Hematopoietic multipotent progenitor cell (in vitro differentiated cells): ENCODE data around the gene CCT5. TPM values are rescaled to one million over a fixed set of nuclear protein-coding genes. Genes with fewer than 3 reads are reported as not detected.
"Not testable (repeated sequence)": the region's sequence is repeated elsewhere in the genome, so short reads cannot be mapped to it uniquely, and the experiment has no call there.

Experiments used
- DNase-seq, 3 donors: peaks; one replicate each; pipeline ENCODE4 v3.0.0-alpha.2; 2011 to 2015; ENCODE audit warnings: low read depth in 2 of 3, low spot score in 2 of 3
- total RNA-seq: library from RNA; depleted of rRNA; stranded (reverse); fragments of >200 nt; gene quantifications from one replicate; pipeline ENCODE4 v1.2.3, GENCODE V29; 2012

Gene CCT5
- total RNA-seq, 1 donor = 242 TPM

GRCh38 chr5:10275460-10275859 lies 25.4 kb downstream of the CCT5 start:
- no peak for DNase-seq

DNA sequence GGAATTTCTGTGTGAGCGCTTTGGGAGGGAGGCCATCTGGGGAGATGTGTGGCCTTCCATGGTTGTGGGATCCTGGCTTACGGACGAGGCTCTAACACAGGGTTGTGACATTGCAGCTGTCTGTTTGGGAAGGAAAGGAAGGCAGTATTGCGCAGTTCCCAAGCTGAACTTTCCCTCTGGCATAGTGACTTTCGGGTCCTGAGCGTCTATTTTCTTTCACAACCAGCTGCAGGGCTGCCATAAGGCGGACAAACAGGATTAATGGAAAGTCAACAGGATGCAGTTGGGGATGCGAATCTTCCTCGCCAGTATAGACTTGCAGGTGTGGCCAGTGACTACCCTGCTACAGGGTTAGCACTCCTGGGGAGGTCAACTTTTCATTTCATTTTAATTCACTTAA lies 25.9 kb downstream of the CCT5 start:
- no peak for DNase-seq

- no peak for DNase-seq
Observed at GRCh38 chr5:10276691-10277090, 26.6 kb downstream of the CCT5 start.

GRCh38 chr5:10277773-10278630 lies 27.9 kb downstream of the CCT5 start:
- DNase-seq = no peak

DNA sequence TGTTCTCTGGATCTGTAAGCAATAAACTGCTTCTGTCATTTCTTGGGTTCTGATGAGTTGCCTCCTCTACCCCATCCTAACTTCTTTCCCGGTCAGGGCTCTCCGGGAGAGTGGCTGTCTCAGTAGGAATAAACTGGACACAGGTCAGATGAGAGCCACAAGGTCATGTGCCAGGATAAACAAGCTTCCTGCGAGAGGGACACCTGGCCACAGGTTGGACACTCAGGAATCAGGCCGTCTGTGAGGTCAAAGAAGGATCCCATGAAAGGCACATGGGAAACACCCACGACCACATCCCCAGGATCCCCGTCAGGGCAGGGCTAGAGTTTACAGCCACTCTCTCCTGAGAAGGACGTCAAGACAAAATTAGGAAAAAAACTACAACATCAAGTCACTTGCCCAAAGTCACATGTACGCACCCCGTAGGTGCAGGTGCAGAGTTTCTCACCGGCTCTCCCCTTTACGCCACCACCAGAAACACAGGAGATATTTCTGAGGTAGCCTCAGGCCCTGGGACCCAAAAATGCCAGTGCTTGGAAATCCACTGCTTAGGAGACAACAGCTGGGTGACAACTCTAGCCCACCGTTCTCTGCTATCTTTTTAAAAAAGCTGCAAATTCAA lies 28.7 kb downstream of the CCT5 start:
- DNase-seq = no peak

GRCh38 chr5:10279328-10279727 lies 29.2 kb downstream of the CCT5 start:
- DNase-seq = no peak

- DNase-seq = no peak
Observed at GRCh38 chr5:10279925-10280720, 30.0 kb downstream of the CCT5 start.

GRCh38 chr5:10283927-10284635 lies 34.0 kb downstream of the CCT5 start:
- peak; percentile 48 to 79 (median 56) for DNase-seq

- DNase-seq = not testable (repeated sequence)
Observed at GRCh38 chr5:10285362-10285761, 35.3 kb downstream of the CCT5 start.

DNA sequence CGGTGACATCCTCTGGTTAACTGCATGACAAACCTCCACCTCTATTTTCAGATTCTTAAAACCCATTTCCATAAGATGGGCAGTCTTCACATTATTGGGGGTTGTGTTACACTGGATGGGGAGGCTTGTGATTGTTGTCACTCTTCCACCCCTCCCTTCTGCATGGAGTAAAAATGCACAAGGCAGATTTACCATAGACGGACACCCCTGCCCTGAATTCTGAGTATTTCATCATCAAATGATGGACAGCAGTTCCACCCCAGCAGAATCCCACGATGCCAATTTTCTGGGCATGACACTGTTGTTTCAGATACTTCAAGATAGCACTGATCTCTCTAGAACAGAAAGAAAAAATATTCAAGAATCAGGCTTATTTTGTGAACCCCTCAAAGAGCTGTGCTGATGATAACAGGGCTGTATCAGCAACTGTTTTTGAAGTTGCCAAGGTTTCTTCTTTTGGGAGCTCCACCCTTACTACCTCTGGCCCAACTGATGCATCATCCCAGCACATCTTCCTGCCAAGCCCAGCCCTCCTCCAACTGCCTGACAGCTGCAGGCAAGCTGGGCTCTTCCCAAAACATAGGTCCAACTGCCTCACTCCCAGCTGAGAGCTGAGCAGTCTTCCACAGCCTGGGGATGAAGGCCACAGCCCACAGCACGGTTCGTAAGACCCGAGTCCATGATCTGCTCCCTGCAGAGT lies 36.2 kb downstream of the CCT5 start:
- DNase-seq = no peak

GRCh38 chr5:10286862-10287227 lies 36.8 kb downstream of the CCT5 start:
- DNase-seq = no peak

DNA sequence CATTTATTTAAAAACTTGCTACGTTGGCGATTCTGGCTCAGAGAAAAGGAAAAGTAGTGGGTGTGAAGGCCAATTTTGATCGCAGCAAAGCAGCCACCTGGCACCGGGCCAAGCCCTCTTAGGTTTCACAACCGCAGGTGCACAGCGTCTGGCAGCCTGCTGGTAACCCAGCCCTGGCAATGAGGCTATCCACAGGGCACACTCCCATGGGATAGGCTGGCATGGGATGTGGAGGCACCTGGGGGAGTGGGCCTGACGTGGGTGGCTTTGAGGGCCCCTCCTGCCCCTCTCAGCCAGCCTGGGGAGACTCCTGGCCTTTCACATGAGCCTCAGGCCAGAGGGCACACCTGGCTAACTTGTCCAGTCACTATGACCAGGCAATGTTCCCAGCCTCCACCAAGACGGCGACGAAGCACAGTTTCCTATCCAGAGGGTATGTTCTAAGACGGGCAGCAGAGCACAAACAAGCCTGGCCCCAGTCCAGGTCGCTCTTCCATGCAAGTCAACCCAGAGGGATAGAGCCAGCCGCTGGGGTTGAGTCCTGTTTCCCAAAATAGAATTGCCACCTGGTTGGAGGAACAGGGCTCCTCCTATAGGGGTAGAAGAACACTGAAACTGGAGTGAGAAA lies 38.6 kb downstream of the CCT5 start:
- peak in 2 of 3 donors; percentile 14 to 45 for DNase-seq

- peak in 1 of 3 donors; percentile 17 for DNase-seq
Observed at GRCh38 chr5:10289353-10289752, 39.3 kb downstream of the CCT5 start.

DNA sequence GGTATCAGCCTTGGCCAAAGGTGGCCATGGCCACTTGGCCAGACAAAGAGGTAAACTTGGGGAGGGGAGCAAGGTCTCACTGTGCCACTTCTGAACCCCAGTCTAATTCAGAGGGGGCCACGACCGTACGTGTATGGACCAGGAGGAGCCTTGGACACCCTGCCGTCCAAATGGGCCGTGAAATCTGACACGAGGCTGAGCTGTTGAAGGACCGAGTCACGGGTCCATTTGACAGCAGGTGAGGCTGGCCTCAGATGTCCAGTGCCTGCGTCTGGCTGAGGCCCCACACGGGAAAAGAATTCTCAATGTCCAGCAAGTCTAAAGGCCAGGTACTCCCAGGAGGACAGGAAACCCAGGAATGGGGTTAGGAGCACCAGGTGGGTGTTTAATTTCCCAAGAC lies 39.9 kb downstream of the CCT5 start:
- DNase-seq = no peak

DNA sequence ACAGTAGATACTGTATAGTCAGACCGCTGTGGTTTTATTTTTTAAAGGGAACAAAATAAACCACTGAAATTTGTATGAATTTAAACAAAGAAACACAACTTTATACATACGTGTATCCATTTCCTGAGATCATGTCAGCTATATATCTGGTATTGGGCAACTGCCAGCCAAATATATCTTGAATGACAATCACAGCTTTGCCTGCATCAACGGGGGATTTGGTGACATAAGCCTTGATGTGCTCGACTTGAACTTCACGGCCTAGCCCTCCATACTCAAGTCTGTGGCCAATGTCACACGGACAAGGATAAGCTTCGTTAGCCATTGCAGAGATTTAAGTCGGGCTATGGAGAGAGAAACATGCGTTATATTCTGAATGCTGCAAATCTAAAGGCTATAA lies 40.4 kb downstream of the CCT5 start:
- no peak for DNase-seq

- no peak for DNase-seq
Observed at GRCh38 chr5:10291692-10292339, 41.7 kb downstream of the CCT5 start.

- DNase-seq = no peak
Observed at GRCh38 chr5:10293907-10294662, 44.0 kb downstream of the CCT5 start.

- DNase-seq = no peak
Observed at GRCh38 chr5:10295619-10296326, 45.7 kb downstream of the CCT5 start.
